WERI-Rb-1 (cell line): ENCODE results near the gene CGNL1.

Source experiments
- DNase-seq: peaks from one replicate; pipeline ENCODE4 v3.0.0-alpha.2; 2020
- H3K27ac ChIP-seq: fragments of 250-450 bp; sonication (Bioruptor Pico); 2 replicates; pipeline ENCODE4 v1.5.1; 2020; ENCODE audit warnings: mild to moderate bottlenecking, moderate library complexity
- H3K27me3 ChIP-seq: fragments of 250-450 bp; sonication (Bioruptor Pico); 2 replicates; pipeline ENCODE4 v1.5.1; 2021; ENCODE audit warnings: mild to moderate bottlenecking, low read depth, moderate library complexity; ENCODE audit not compliant: insufficient read depth, severe bottlenecking
- H3K36me3 ChIP-seq: fragments of 250-450 bp; sonication (Bioruptor Pico); 2 replicates; pipeline ENCODE4 v1.5.1; 2020; ENCODE audit warnings: mild to moderate bottlenecking, moderate library complexity
- H3K4me3 ChIP-seq: 2 replicates; pipeline ENCODE4 v1.5.1; 2011; ENCODE audit warnings: low read depth, mild to moderate bottlenecking, control low read depth, low read length
- H3K9me3 ChIP-seq: fragments of 250-450 bp; sonication (Bioruptor Pico); 2 replicates; pipeline ENCODE4 v1.5.1; 2021; ENCODE audit warnings: mild to moderate bottlenecking, moderate library complexity; ENCODE audit not compliant: severe bottlenecking
- CTCF ChIP-seq: IDR thresholded peaks from 2 replicates; pipeline ENCODE4 v1.5.1; 2011; ENCODE audit warnings: low read depth, mild to moderate bottlenecking, control low read depth, inconsistent platforms, low read length

The CGNL1 gene

GRCh38 chr15:57439128-57440027, 63.1 kb downstream of the CGNL1 start:
- H3K4me3 ChIP-seq = no peak overlapping the region
- H3K27ac ChIP-seq = no peak overlapping the region
- no peak for DNase-seq
- H3K27me3 ChIP-seq = no peaks in the 10 kb centered on the region
- no peaks in the 10 kb centered on the region for H3K9me3 ChIP-seq
- no peak for TF ChIP-seq CTCF
- peaks cover 14% of the 10 kb centered on the region for H3K36me3 ChIP-seq

GRCh38 chr15:57440167-57440566, 63.9 kb downstream of the CGNL1 start:
- H3K4me3 ChIP-seq = no peak overlapping the region
- H3K27me3 ChIP-seq = no peaks in the 10 kb centered on the region
- H3K27ac ChIP-seq = no peak overlapping the region
- H3K36me3 ChIP-seq = peaks cover 19% of the 10 kb centered on the region
- TF ChIP-seq CTCF = no peak
- H3K9me3 ChIP-seq = no peaks in the 10 kb centered on the region
- no peak for DNase-seq

- Histone ChIP-seq H3K27me3 (no peaks in the 10 kb centered on the region), H3K36me3 (peaks cover 19% of the 10 kb centered on the region), H3K9me3 (no peaks in the 10 kb centered on the region), H3K27ac (no peak overlapping the region), H3K4me3 (no peak overlapping the region)
- no peak for DNase-seq
- TF ChIP-seq CTCF = no peak
Observed at GRCh38 chr15:57440799-57441198, 64.5 kb downstream of the CGNL1 start.

- DNase-seq = no peak
- Histone ChIP-seq H3K27me3 (no peaks in the 10 kb centered on the region), H3K36me3 (peaks cover 19% of the 10 kb centered on the region), H3K27ac (no peak overlapping the region), H3K4me3 (no peak overlapping the region), H3K9me3 (no peaks in the 10 kb centered on the region)
- TF ChIP-seq CTCF = no peak
Observed at GRCh38 chr15:57442335-57442734, 66.0 kb downstream of the CGNL1 start.

GRCh38 chr15:57443486-57443885, 67.2 kb downstream of the CGNL1 start:
- Histone ChIP-seq H3K36me3 (peaks cover 19% of the 10 kb centered on the region), H3K27me3 (no peaks in the 10 kb centered on the region), H3K4me3 (no peak overlapping the region), H3K27ac (no peak overlapping the region), H3K9me3 (no peaks in the 10 kb centered on the region)
- TF ChIP-seq CTCF = no peak
- no peak for DNase-seq
